Activated CD8-positive, alpha-beta T cell treated with anti-CD3 and anti-CD28 coated beads, Interleukin-2, amount 10 ng/mL, durations not matched to agents 7 days and 5 days (primary cell): Measurements from ENCODE around the gene BIRC2. TPM values are rescaled to one million over a fixed set of nuclear protein-coding genes. Genes with fewer than 3 reads are reported as not detected.

Source experiments
- ATAC-seq: fragments of 150-1000 bp; cut with Tn5 transposase; one replicate; pipeline ENCODE4 v1.10.0; 2021; ENCODE audit warnings: moderate library complexity
- CTCF ChIA-PET: fragments of 350-600 bp; sonication (Branson Sonifier 250); formaldehyde crosslinking; loops from one replicate; lab custom pipeline; 2021; ENCODE audit warnings: antibody characterized with exemption; lab: Charles Lee
- POLR2A ChIA-PET: fragments of 350-600 bp; sonication (Branson Sonifier 250); formaldehyde crosslinking; loops from one replicate; lab custom pipeline; 2021; ENCODE audit warnings: antibody characterized with exemption; lab: Charles Lee
- DNase-seq: peaks from one replicate; pipeline ENCODE4 v3.0.0-alpha.2; 2020
- H3K27ac Mint-ChIP-seq: one replicate; pipeline ENCODE4 v1.8.0; 2021; ENCODE audit warnings: mild to moderate bottlenecking, mixed read lengths
- H3K27me3 Mint-ChIP-seq: one replicate; pipeline ENCODE4 v1.8.0; 2021; ENCODE audit warnings: low read depth, mixed read lengths
- H3K36me3 Mint-ChIP-seq: one replicate; pipeline ENCODE4 v1.8.0; 2021; ENCODE audit warnings: low read depth, mixed read lengths
- H3K4me1 Mint-ChIP-seq: one replicate; pipeline ENCODE4 v1.8.0; 2021; ENCODE audit warnings: low read depth, mixed read lengths
- H3K4me3 Mint-ChIP-seq: one replicate; pipeline ENCODE4 v1.8.0; 2021; ENCODE audit warnings: mild to moderate bottlenecking, mixed read lengths
- H3K9me3 Mint-ChIP-seq: one replicate; pipeline ENCODE4 v1.8.0; 2022; ENCODE audit warnings: mixed read lengths; ENCODE audit not compliant: insufficient read depth
- total RNA-seq, 2 experiments: library from RNA; stranded (reverse); gene quantifications; one replicate each; pipeline ENCODE4 v1.2.3, GENCODE V29; 2021

BIRC2 gene
- total RNA-seq, 2 experiments from 2014 or later = 28.3 to 30.4 TPM

DNA sequence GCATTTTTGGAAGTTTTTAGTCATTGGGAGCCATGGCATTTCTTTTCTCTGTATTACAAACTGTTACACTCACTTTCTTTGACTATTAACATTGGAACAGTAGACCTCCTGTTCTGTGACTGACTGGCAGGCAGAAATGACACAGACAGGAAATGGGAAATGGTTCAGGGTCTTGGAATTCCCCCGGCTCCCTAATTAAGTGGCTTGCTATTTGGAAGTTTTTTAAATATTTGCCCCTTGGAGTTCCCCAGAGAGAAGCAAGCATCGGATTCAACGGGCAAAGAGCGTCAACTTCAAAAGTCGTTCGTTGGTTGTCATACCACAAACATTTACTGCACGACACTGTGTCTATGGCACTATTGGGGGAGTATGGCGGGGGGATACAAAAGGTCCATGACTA is 1.1 kb upstream of the BIRC2 start:
- Mint-ChIP-seq H3K4me1 (peaks cover 37% of the 10 kb centered on the region), H3K9me3 (no peaks in the 10 kb centered on the region), H3K36me3 (peaks cover 16% of the 10 kb centered on the region), H3K27ac (peak overlapping the region; percentile 98), H3K4me3 (peak overlapping the region; percentile 97), H3K27me3 (no peaks in the 10 kb centered on the region)
- ATAC-seq (no peak), DNase-seq (no peak)
- ChIA-PET POLR2A (interaction anchor here (1.0 to 1.1 kb wide), 3 partner anchors 10 to 47 kb away, joined by 3 to 5 read pairs (median 4); no protein-coding TSS in a partner anchor), CTCF (interaction anchor here (1.0 to 6.3 kb wide), 5 partner anchors 21 to 268 kb away, joined by 3 to 157 read pairs (median 4); no protein-coding TSS in a partner anchor)

DNA sequence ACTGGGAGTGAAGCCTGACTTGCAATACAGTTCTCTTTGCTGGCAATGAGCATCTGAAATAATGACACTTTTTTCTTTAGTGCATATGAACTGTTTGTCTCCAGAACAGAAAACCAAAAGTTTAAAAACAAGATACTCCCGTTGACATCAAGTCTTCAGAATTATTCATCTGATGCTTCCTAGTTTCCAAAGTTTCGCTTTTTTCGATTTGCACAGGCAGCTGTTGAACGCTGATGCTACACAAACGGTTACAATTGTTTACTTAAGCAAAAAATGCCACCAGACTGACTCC is 612 bp upstream of the BIRC2 start:
- no peaks in the 10 kb centered on the region for H3K9me3 Mint-ChIP-seq
- DNase-seq = no peak
- CTCF ChIA-PET = interaction anchor here (6.3 kb wide), 1 partner anchor 268 kb away, joined by 148 read pairs; no protein-coding TSS in a partner anchor
- peak overlapping the region; percentile 97 for H3K4me3 Mint-ChIP-seq
- peaks cover 37% of the 10 kb centered on the region for H3K4me1 Mint-ChIP-seq
- H3K27ac Mint-ChIP-seq = peak overlapping the region; percentile 98
- ATAC-seq = no peak
- H3K27me3 Mint-ChIP-seq = no peaks in the 10 kb centered on the region
- peaks cover 18% of the 10 kb centered on the region for H3K36me3 Mint-ChIP-seq
- POLR2A ChIA-PET = interaction anchor here (1.0 to 1.1 kb wide), 2 partner anchors 38 to 47 kb away, joined by 3 to 5 read pairs; no protein-coding TSS in a partner anchor

DNA sequence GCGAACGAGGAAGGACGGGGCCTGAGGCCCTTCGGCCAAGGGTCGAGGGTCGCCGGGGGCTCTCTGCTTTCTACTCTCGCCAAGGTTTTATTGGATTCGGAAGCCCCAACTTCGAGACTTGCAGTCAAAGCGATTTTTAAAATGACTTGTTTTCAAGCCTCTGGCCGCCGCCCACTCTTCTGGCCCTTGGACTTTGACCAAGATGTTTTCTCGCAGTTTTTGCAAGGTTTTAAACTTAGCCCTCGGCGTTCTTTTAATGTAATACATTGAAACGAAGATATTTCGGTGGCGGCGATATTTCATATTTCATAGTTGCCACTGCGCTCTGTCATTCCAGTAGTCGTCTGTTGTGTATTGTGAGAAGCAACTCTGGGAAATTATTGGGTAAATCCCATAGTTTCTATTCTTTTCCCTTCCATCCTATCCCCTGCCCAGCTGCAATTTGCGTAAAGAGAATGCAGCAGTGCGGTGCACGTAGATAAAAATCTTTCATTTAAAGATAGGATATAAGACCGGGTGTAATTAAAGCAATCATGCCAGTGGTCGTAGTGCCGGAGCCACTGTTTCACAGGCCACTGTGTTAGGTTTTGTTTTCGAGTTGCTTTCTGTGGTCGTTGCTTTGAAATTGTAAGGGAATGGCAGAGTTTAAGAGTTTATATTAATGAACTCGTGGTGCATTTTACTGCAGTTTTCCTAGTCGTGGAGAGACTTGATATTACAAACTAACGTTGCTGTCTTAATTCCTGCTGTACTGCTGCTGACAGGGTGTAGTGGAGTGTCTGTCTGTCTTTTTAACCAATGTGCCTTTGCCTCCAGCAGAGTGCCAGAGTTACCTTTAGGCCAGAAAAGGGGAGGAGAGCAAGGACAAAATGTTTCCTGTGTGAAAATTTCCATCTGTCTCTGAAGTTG is 702 bp downstream of the BIRC2 start:
- peak overlapping the region; percentile 97 for H3K4me3 Mint-ChIP-seq
- ATAC-seq (peak; percentile 24), DNase-seq (peak; percentile 38)
- H3K36me3 Mint-ChIP-seq = peaks cover 27% of the 10 kb centered on the region
- ChIA-PET CTCF (interaction anchor here (1.3 to 4.0 kb wide), 7 partner anchors 12 to 266 kb away, joined by 3 to 22 read pairs (median 15); no protein-coding TSS in a partner anchor), POLR2A (interaction anchor here (0.7 kb wide), 1 partner anchor 104 kb away, joined by 3 read pairs; no protein-coding TSS in a partner anchor)
- peak overlapping the region; percentile 98 for H3K27ac Mint-ChIP-seq
- H3K9me3 Mint-ChIP-seq = no peaks in the 10 kb centered on the region
- no peaks in the 10 kb centered on the region for H3K27me3 Mint-ChIP-seq
- peaks cover 33% of the 10 kb centered on the region for H3K4me1 Mint-ChIP-seq

DNA sequence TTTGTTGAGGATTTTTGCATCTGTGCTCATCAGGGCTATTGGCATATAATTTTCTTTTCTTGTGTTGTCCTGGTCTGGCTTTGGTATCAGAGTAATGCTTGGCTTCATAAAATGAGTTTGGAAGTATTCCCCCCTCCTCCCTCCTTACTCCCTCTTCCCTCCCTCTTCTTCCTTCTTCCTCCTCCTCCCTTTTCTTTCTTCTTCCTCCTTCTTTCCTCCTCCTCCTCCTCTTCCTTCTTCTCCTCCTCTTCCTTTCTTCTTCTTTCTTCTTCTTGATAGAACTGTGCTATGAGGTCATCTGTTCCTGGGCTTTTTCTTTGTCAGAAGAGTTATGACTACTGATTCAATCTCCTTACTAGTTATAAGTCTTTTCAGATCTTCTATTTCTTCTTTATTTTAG is 10.1 kb downstream of the BIRC2 start:
- H3K27me3 Mint-ChIP-seq = no peaks in the 10 kb centered on the region
- ChIA-PET CTCF (interaction anchor here (0.5 kb wide), 1 partner anchor 139 kb away, joined by 3 read pairs; no protein-coding TSS in a partner anchor), POLR2A (no interaction called here)
- no peak overlapping the region for H3K27ac Mint-ChIP-seq
- ATAC-seq (no peak), DNase-seq (no peak)
- H3K4me1 Mint-ChIP-seq = peaks cover 34% of the 10 kb centered on the region
- H3K36me3 Mint-ChIP-seq = peaks cover 82% of the 10 kb centered on the region
- peaks cover 6% of the 10 kb centered on the region for H3K9me3 Mint-ChIP-seq
- H3K4me3 Mint-ChIP-seq = no peak overlapping the region

DNA sequence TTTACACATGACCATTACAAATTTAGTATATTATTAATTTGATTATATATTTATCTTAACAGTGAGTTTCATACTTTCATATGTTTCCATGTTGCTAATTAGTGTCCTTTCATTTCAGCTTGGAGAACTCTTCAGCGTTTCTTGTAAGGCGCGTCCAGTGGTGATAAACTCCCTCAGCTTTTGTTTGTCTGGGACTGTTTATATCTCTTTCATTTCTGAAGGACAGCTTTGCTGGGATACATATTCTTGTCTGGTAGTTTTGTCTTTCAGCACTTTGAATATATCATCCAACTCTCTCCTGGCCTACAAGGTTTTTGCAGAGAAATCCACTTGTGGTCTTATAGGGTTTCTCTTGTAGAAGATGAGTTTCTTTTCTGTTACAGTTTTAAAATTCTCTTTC is 12.4 kb downstream of the BIRC2 start:
- no peak for ATAC-seq
- CTCF ChIA-PET = interaction anchor here (0.8 to 4.2 kb wide), 10 partner anchors 9 to 307 kb away, joined by 3 to 36 read pairs (median 4); partner anchors contain the start of gene BIRC2
- peaks cover 41% of the 10 kb centered on the region for H3K4me1 Mint-ChIP-seq

DNA sequence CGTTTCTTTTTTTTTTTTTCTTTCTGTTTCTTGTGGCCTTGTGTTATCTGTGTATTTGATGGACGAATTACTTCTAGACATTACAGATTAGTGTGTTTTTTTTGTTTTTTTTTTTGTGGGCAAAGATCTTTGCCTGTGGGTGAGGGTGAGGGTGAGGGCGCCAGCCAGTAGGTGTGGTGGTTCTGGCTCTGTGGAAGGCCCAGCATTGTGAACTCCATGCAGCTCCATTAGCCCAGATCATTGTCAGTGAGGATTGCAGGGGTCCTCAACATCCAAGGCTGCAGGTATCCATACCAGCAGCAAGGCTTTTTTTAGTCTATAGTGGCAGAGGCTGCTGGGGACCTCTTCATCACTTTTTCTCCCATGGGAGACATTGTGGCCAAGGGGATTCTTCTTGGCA is 13.7 kb downstream of the BIRC2 start:
- DNase-seq (no peak), ATAC-seq (peak; percentile 8)
- Mint-ChIP-seq H3K9me3 (peaks cover 6% of the 10 kb centered on the region), H3K27ac (peak overlapping the region; percentile 84), H3K4me1 (peaks cover 38% of the 10 kb centered on the region), H3K4me3 (peak overlapping the region; percentile 47), H3K36me3 (peaks cover 80% of the 10 kb centered on the region), H3K27me3 (no peaks in the 10 kb centered on the region)
- ChIA-PET CTCF (interaction anchor here (1.0 to 4.2 kb wide), 9 partner anchors 10 to 306 kb away, joined by 3 to 36 read pairs (median 4); no protein-coding TSS in a partner anchor), POLR2A (interaction anchor here (1.4 kb wide), 1 partner anchor 17 kb away, joined by 4 read pairs; no protein-coding TSS in a partner anchor)

More for the DNA sequence above, 12.4 kb downstream of the BIRC2 start:
- peaks cover 82% of the 10 kb centered on the region for H3K36me3 Mint-ChIP-seq
- H3K27ac Mint-ChIP-seq = no peak overlapping the region
- DNase-seq = no peak
- H3K4me3 Mint-ChIP-seq = no peak overlapping the region
- H3K9me3 Mint-ChIP-seq = peaks cover 6% of the 10 kb centered on the region
- POLR2A ChIA-PET = no interaction called here
- no peaks in the 10 kb centered on the region for H3K27me3 Mint-ChIP-seq

DNA sequence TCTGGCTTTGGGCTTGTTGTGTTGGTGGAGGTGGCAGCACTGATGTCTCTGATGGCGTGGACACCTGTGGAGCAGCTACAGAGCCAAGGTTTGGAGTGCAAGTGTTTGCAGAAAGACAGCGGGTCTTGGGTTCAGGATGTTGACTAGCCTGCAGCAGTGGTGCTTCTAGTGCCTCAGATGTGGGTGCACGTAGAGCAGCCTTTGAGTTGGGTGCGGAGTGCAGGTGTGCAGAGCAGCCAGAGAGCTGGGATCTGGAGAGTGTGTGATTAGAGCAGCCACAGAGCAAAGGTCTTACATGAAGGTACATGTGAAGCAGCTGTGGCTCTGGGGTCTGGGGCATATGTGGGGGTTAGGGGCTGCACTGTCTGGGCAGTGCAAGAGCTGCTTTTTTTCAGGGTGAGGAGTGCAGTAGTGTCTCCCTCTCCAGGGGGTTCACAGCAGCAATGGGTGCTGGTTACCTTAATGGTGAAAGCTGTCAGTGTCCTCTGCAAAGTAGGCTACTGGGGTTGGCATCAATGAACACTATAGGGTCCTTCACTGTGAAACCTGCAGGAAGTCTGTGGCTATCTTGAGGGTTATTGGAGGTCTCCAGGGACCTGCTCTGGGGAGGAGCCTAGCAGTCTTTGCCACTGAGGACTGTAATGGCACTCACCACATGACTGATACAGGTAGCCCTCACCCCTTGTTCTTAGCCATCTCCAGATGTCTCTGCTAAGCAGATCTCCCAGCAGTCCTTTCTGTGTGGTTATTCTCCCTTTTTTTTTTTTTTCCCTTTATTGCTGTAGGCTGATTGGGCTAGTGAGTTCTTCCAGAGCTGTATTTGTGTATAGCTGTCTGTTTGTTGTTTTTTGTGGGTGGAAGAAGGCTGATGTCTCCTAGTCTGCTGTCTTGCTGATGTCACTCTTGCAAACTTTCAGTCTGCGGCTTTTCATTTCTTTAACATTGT is 14.3 kb downstream of the BIRC2 start:
- CTCF ChIA-PET = interaction anchor here (1.0 to 4.2 kb wide), 9 partner anchors 11 to 305 kb away, joined by 3 to 36 read pairs (median 4); no protein-coding TSS in a partner anchor
- POLR2A ChIA-PET = interaction anchor here (1.4 kb wide), 1 partner anchor 17 kb away, joined by 4 read pairs; no protein-coding TSS in a partner anchor
- H3K27ac Mint-ChIP-seq = peak overlapping the region; percentile 84
- peak overlapping the region; percentile 47 for H3K4me3 Mint-ChIP-seq
- peaks cover 80% of the 10 kb centered on the region for H3K36me3 Mint-ChIP-seq
- peaks cover 6% of the 10 kb centered on the region for H3K9me3 Mint-ChIP-seq
- peak; percentile 84 for ATAC-seq
- peaks cover 37% of the 10 kb centered on the region for H3K4me1 Mint-ChIP-seq
- peak; percentile 63 for DNase-seq
- no peaks in the 10 kb centered on the region for H3K27me3 Mint-ChIP-seq

DNA sequence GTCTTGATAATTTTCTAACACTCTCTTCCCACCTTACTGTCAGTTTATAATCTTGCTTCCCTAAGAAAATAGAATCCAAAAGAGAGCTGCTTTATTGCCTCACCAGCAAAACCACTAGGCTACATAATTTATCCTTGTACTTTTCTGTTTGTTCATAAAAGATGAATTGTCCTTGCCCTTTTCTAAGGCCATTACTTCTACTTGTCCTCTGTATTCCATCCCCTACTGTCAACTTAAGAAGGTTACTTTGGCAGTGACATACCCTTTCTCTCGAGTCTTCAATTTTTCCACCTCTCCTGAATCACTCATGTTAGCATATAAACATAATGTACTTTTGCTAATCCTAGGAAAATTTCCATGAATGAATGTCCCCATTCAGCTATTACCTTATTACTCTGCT is 18.0 kb downstream of the BIRC2 start:
- Mint-ChIP-seq H3K27me3 (no peaks in the 10 kb centered on the region), H3K4me3 (no peak overlapping the region), H3K4me1 (peaks cover 44% of the 10 kb centered on the region), H3K9me3 (peaks cover 6% of the 10 kb centered on the region), H3K36me3 (peaks cover 73% of the 10 kb centered on the region), H3K27ac (peak overlapping the region; percentile 15)
- ATAC-seq (no peak), DNase-seq (no peak)
- POLR2A ChIA-PET = no interaction called here
- CTCF ChIA-PET = interaction anchor here (3.0 to 6.4 kb wide), 5 partner anchors 23 to 248 kb away, joined by 21 to 59 read pairs (median 41); no protein-coding TSS in a partner anchor

DNA sequence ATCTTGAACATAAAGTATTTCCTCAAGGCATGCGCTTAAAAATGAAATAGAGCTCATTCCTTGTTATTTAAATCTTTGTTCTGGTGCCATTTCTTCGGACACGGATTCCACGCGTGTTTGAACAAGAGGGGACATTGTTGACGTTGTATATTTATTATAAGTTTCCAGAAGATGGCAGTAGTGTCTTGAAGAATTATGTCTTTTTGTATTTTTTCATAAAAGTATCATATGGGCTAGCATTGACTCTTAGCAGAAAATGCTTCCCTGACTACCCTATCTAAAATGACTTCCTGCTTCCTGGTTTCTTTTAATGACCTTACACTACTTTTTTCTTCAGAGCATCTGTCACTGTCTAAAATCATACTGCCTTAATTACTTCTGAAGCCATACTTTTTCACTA is 20.4 kb downstream of the BIRC2 start:
- ChIA-PET CTCF (interaction anchor here (0.9 to 6.4 kb wide), 31 partner anchors 8 to 299 kb away, joined by 3 to 59 read pairs (median 5); no protein-coding TSS in a partner anchor), POLR2A (interaction anchor here (0.6 kb wide), 2 partner anchors 81 to 195 kb away, joined by 3 read pairs; no protein-coding TSS in a partner anchor)
- Mint-ChIP-seq H3K27ac (peak overlapping the region; percentile 37), H3K27me3 (no peaks in the 10 kb centered on the region), H3K9me3 (no peaks in the 10 kb centered on the region), H3K4me1 (peaks cover 29% of the 10 kb centered on the region), H3K36me3 (peaks cover 59% of the 10 kb centered on the region), H3K4me3 (no peak overlapping the region)
- ATAC-seq (peak; percentile 64), DNase-seq (no peak)

DNA sequence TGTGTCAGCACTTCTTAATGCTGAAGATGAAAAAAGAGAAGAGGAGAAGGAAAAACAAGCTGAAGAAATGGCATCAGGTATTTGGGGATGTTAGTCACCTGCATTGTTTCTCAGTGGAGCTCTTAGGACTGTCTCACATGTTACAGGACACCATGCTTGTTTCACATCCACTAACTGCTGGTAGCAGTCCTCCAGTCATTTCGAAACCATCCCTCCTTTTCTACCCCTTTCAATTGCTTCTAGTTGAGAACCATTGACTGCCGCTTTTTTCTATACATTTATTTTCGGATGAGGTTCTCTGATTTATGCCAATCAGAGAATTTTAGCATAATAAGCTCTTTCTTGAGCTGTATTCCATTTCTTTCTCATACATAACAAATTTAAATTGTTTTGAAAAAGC is 21.5 kb downstream of the BIRC2 start:
- ChIA-PET POLR2A (no interaction called here), CTCF (interaction anchor here (0.8 to 6.4 kb wide), 12 partner anchors 9 to 298 kb away, joined by 3 to 59 read pairs (median 8); no protein-coding TSS in a partner anchor)
- Mint-ChIP-seq H3K27me3 (no peaks in the 10 kb centered on the region), H3K36me3 (peaks cover 53% of the 10 kb centered on the region), H3K27ac (no peak overlapping the region), H3K4me1 (peaks cover 25% of the 10 kb centered on the region), H3K4me3 (no peak overlapping the region), H3K9me3 (no peaks in the 10 kb centered on the region)
- ATAC-seq = peak; percentile 53
- DNase-seq = no peak
